Stomach (tissue), 9 donors: ENCODE data around the gene LRRC4C. TPM values are rescaled to one million over a fixed set of nuclear protein-coding genes. Genes with fewer than 3 reads are reported as not detected.

Source experiments
- DNase-seq, 2 donors: peaks; one replicate each; pipeline versions ENCODE4 v3.0.0 to v3.0.0-alpha.2; 2013 to 2019
- H3K27ac ChIP-seq, 5 donors: fragments of 200-600 bp in 4 of 5; sonication (generic) in 4 of 5; one replicate each; pipeline ENCODE4 v1.5.1; 2013 to 2019; ENCODE audit warnings: mild to moderate bottlenecking in 1 of 5, moderate library complexity in 1 of 5
- H3K27me3 ChIP-seq, 3 donors: fragments of 200-600 bp; sonication (generic); one replicate each; pipeline ENCODE4 v1.5.1; 2017 to 2019; ENCODE audit warnings: mixed run types in 1 of 3
- H3K36me3 ChIP-seq, 4 donors: fragments of 200-600 bp; sonication (generic); 1 replicate in 3 of 4; 2 replicates in 1 of 4; pipeline ENCODE4 v1.5.1; 2016 to 2019
- H3K4me1 ChIP-seq, 4 donors: fragments of 200-600 bp; sonication (generic); one replicate each; pipeline ENCODE4 v1.5.1; 2016 to 2019
- H3K4me3 ChIP-seq, 4 donors: fragments of 200-600 bp; sonication (generic) in 3 of 4; one replicate each; pipeline ENCODE4 v1.5.1; 2016 to 2019; ENCODE audit warnings: mild to moderate bottlenecking in 1 of 4
- H3K9me3 ChIP-seq, 4 donors: fragments of 200-600 bp; sonication (generic); one replicate each; pipeline ENCODE4 v1.5.1; 2016 to 2019
- CTCF ChIP-seq, 7 experiments: fragments of 450-650 bp in 4 of 7; fragments of 200-600 bp in 3 of 7; sonication (generic) in 3 of 7; IDR thresholded peaks; one replicate each; pipeline ENCODE4 v1.5.1; 2016 to 2019; ENCODE audit warnings: antibody characterized with exemption in 7 of 7, control low read depth in 2 of 7, mild to moderate bottlenecking in 1 of 7
- EP300 ChIP-seq: sonication (generic); formaldehyde crosslinking; IDR thresholded peaks from one replicate; pipeline ENCODE4 v1.6.1; 2017; ENCODE audit warnings: antibody characterized with exemption
- POLR2A ChIP-seq, 4 donors: fragments of 450-650 bp; IDR thresholded peaks; one replicate each; pipeline ENCODE4 v1.6.1; 2016; ENCODE audit warnings: antibody characterized with exemption in 4 of 4, control low read depth in 2 of 4, mild to moderate bottlenecking in 1 of 4, moderate library complexity in 1 of 4
- POLR2AphosphoS5 ChIP-seq, 3 donors: sonication (generic); formaldehyde crosslinking; IDR thresholded peaks; one replicate each; pipeline ENCODE4 v1.6.1; 2016; ENCODE audit warnings: antibody characterized with exemption in 3 of 3
- WGBS, 5 donors: extraction: QIAGEN DNeasy Blood & Tissue Kit in 3 of 5; methylation state at CpG; one replicate each; pipeline versions ENCODE4 v1.1.5 to v1.1.7; 2013 to 2018; 5-methylcytosine and 5-hydroxymethylcytosine counted together
- intact Hi-C: fragments of 100-400 bp; cut with DNase I; formaldehyde crosslinking; loops from one replicate; pipeline ENCODE4 v1.15.1; 2023; ENCODE audit warnings: low total_unique reads
- polyA plus RNA-seq, 3 donors: library from polyadenylated mRNA; stranded (reverse); fragments of 200-250 nt; gene quantifications; one replicate each; pipeline ENCODE4 v1.2.3, GENCODE V29; 2013
- total RNA-seq, 5 donors: library from RNA; depleted of rRNA; stranded (reverse); fragments of >200 nt; gene quantifications; one replicate each; pipeline versions ENCODE4 v1.1.0 to v1.2.3, GENCODE V29; 2014 to 2016
- donor health status: healthy with polysubstance abuse.
- donor health status: Bipolar disorder and iron deficiency.
- donor health status: healthy.

LRRC4C gene
- total and polyA plus RNA-seq, 8 donors: 0.31 to 3.3 (median 0.45) TPM; not detected in 4

DNA sequence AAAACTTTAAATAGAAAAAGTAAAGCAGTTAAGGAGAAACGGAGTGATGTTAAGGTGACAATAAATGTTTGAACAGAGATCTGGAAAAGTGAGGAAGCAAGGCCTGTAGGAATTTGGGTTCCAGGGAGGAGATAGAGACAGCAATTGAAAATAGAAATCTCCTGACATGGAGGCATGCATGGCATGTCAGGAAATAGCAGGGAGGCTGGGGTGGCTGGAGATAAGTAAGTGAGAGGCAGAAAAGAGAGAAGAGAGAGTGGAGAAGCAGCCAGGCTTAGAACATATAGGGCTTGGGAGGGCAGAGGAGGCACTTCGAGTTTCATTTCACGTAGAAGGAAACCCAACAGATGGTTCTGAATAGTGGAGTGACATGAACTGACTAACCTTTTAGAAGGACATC is 185.5 kb downstream of the LRRC4C start:
- Histone ChIP-seq H3K27ac (no peak overlapping the region), H3K9me3 (no peaks in the 10 kb centered on the region), H3K36me3 (no peaks in the 10 kb centered on the region), H3K4me1 (no peaks in the 10 kb centered on the region), H3K27me3 (no peaks in the 10 kb centered on the region), H3K4me3 (no peak overlapping the region)
- no peak for DNase-seq
- 64 to 82% (median 77%) methylated on average over 3 of the region's 3 CpGs for WGBS, 5 donors
- intact Hi-C loops: no loop called here
- no peak for TF ChIP-seq EP300
- no peak for TF ChIP-seq POLR2A (IDR thresholded peaks at IDR 0.05)
- TF ChIP-seq POLR2AphosphoS5 (IDR thresholded peaks at IDR 0.05): no peak
- no peak for TF ChIP-seq CTCF (IDR thresholded peaks at IDR 0.05)

DNA sequence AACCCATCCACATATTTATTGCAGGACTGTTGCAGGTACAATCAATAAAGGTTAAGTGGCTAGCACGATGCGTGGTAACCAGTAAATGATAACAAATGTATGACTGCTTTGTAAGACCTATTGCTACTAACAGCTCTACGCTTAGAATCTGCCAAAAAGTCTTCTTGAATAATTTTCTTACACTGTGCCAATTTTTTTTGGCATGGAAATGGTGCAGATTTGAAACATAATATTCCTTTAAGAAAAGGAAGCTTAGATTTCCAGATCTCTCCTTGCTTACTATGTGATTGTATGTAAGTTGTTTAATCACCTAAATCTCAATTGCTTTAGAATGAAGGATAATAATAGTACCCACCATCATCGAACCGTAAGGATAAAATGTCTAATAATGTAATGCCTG is 192.0 kb downstream of the LRRC4C start:
- H3K9me3 ChIP-seq: no peaks in the 10 kb centered on the region
- intact Hi-C loops: no loop called here
- WGBS, 5 donors: 53 to 75% (median 64%) methylated on average over 5 of the region's 5 CpGs

GRCh38 chr11:41256041-41256440 is 203.4 kb downstream of the LRRC4C start:
- H3K9me3 ChIP-seq: no peaks in the 10 kb centered on the region
- H3K27me3 ChIP-seq: no peaks in the 10 kb centered on the region
- H3K4me3 ChIP-seq: no peak overlapping the region
- WGBS, 5 donors: 29 to 52% (median 37%) methylated on average over 3 of the region's 3 CpGs
- H3K27ac ChIP-seq: no peak overlapping the region
- H3K4me1 ChIP-seq: no peaks in the 10 kb centered on the region
- TF ChIP-seq POLR2A (IDR thresholded peaks at IDR 0.05) (no peak), EP300 (no peak), POLR2AphosphoS5 (IDR thresholded peaks at IDR 0.05) (no peak), CTCF (IDR thresholded peaks at IDR 0.05) (no peak)
- DNase-seq: peak in 1 of 2 donors; percentile 6
- intact Hi-C loops: no loop called here
- no peaks in the 10 kb centered on the region for H3K36me3 ChIP-seq

More for the DNA sequence above, 192.0 kb downstream of the LRRC4C start:
- Histone ChIP-seq H3K27me3 (no peaks in the 10 kb centered on the region), H3K27ac (no peak overlapping the region), H3K4me1 (no peaks in the 10 kb centered on the region), H3K4me3 (no peak overlapping the region), H3K36me3 (no peaks in the 10 kb centered on the region)
- DNase-seq: peak in 1 of 2 donors; percentile 18
- no peak for TF ChIP-seq CTCF (IDR thresholded peaks at IDR 0.05)
- TF ChIP-seq POLR2A (IDR thresholded peaks at IDR 0.05): no peak
- TF ChIP-seq EP300: no peak
- TF ChIP-seq POLR2AphosphoS5 (IDR thresholded peaks at IDR 0.05): no peak

DNA sequence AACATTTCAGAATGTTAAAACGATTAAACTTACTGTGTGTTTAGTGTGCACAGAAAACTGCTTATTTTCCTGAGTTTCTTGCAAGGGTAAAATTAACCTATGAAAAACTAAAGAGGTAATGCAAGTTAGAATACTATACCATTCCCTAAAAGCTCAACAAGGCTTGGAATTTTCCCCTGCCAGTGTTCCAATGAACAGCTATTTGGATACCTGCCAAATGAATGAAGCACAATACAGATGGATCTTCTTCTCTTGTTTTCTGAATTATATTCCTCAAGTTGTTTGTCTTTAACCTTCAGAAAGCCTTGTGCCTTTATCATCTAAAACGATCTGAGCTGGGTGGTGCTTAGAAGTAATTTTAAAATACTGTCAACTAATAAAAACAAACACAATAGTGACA is 204.5 kb downstream of the LRRC4C start:
- Histone ChIP-seq H3K9me3 (no peaks in the 10 kb centered on the region), H3K36me3 (no peaks in the 10 kb centered on the region), H3K27me3 (no peaks in the 10 kb centered on the region), H3K4me1 (no peaks in the 10 kb centered on the region), H3K4me3 (no peak overlapping the region), H3K27ac (no peak overlapping the region)
- no peak for DNase-seq
- WGBS, 5 donors: 40 to 51% (median 48%) methylated on average over 2 of the region's 2 CpGs
- intact Hi-C loops: no loop called here
- TF ChIP-seq POLR2AphosphoS5 (IDR thresholded peaks at IDR 0.05) (no peak), CTCF (IDR thresholded peaks at IDR 0.05) (no peak), POLR2A (IDR thresholded peaks at IDR 0.05) (no peak), EP300 (no peak)
